Vagina (tissue), 2 donors: ENCODE data around the gene MPPED2. TPM values are rescaled to one million over a fixed set of nuclear protein-coding genes. Genes with fewer than 3 reads are reported as not detected.

ENCODE experiments used
- DNase-seq, 2 donors: peaks; one replicate each; pipeline ENCODE4 v3.0.0-alpha.2; 2017; ENCODE audit errors: extremely low spot score in 2 of 2
- H3K27ac ChIP-seq: fragments of 200-600 bp; sonication (generic); one replicate; pipeline ENCODE4 v1.5.1; 2019
- H3K27me3 ChIP-seq: fragments of 200-600 bp; sonication (generic); one replicate; pipeline ENCODE4 v1.5.1; 2019
- H3K36me3 ChIP-seq, 2 donors: fragments of 200-600 bp; sonication (generic); one replicate each; pipeline ENCODE4 v1.5.1; 2017 to 2019
- H3K4me1 ChIP-seq: fragments of 200-600 bp; sonication (generic); one replicate; pipeline ENCODE4 v1.5.1; 2019
- H3K4me3 ChIP-seq, 2 donors: fragments of 200-600 bp; sonication (generic); 1 replicate in 1 of 2; 2 replicates in 1 of 2; pipeline ENCODE4 v1.5.1; 2016 to 2019
- H3K9me3 ChIP-seq: fragments of 200-600 bp; sonication (generic); one replicate; pipeline ENCODE4 v1.5.1; 2019
- CTCF ChIP-seq, 3 experiments: fragments of 450-650 bp in 2 of 3; fragments of 200-600 bp in 1 of 3; sonication (generic) in 1 of 3; IDR thresholded peaks; one replicate each; pipeline ENCODE4 v1.5.1; 2017 to 2019; ENCODE audit warnings: antibody characterized with exemption in 3 of 3, mild to moderate bottlenecking in 2 of 3, moderate library complexity in 2 of 3
- POLR2A ChIP-seq, 2 donors: fragments of 450-650 bp; IDR thresholded peaks; one replicate each; pipeline ENCODE4 v1.6.1; 2017; ENCODE audit warnings: antibody characterized with exemption in 2 of 2, mild to moderate bottlenecking in 2 of 2, moderate library complexity in 2 of 2
- POLR2AphosphoS5 ChIP-seq, 2 donors: sonication (generic); formaldehyde crosslinking; IDR thresholded peaks; one replicate each; pipeline ENCODE4 v1.9.0; 2017; ENCODE audit warnings: antibody characterized with exemption in 2 of 2, mild to moderate bottlenecking in 2 of 2, low read depth in 1 of 2; ENCODE audit not compliant: insufficient read depth in 1 of 2
- intact Hi-C: fragments of 100-400 bp; cut with DNase I; formaldehyde crosslinking; loops from one replicate; pipeline ENCODE4 v1.15.1; 2023
- total RNA-seq: library from RNA; depleted of rRNA; stranded (reverse); fragments of >200 nt; gene quantifications from one replicate; pipeline ENCODE4 v1.2.3, GENCODE V29; 2016

Gene MPPED2
- total RNA-seq, 1 donor from 2014 or later: 4.4 TPM

DNA sequence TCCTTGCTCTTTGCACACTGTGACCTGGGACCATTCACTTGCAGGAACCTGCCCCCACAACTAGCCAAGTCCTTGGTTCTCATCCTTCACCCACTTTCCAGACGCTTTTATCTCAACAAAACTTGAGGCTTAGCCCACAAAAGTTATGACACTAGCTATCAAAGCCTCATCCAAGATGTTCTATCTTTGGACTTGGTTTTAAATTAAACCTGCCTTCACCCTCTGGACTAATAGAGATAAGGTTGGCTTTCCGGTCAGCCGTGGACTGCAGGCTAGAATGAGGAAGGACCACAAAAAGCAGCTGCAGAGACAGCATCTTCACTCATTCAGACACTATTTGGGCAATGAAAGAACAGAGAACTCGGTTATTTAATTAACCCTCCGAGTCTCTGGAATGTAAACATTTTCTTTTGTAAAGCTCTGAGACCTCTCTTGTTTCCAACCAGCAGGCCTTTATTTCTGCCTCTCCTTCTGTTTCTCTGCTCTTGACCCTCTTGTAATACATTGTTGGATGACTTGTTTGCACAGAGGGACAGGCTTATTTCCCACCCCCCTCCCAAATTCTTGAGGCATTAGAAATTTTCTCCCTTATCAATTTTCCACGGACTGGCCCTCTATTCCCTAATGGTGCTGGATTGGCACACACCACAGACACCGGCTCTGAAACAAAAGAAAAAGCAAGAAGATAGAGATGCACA lies 221.9 kb downstream of the MPPED2 start:
- intact Hi-C loops: no loop called here
- Histone ChIP-seq H3K27ac (no peak overlapping the region), H3K27me3 (no peaks in the 10 kb centered on the region), H3K9me3 (no peaks in the 10 kb centered on the region), H3K4me1 (no peaks in the 10 kb centered on the region), H3K36me3 (no peaks in the 10 kb centered on the region), H3K4me3 (no peak overlapping the region)
- TF ChIP-seq POLR2AphosphoS5 (IDR thresholded peaks at IDR 0.05; ENCODE audit: insufficient read depth in 1 of 2, low read depth in 1 of 2) (no peak), POLR2A (IDR thresholded peaks at IDR 0.05) (no peak), CTCF (IDR thresholded peaks at IDR 0.05) (no peak)
- no peak for DNase-seq

GRCh38 chr11:30360741-30361140 lies 225.4 kb downstream of the MPPED2 start:
- intact Hi-C loops: no loop called here
- Histone ChIP-seq H3K36me3 (no peaks in the 10 kb centered on the region), H3K9me3 (no peaks in the 10 kb centered on the region), H3K27me3 (no peaks in the 10 kb centered on the region), H3K4me3 (no peak overlapping the region), H3K4me1 (no peaks in the 10 kb centered on the region), H3K27ac (no peak overlapping the region)
- DNase-seq: no peak
- TF ChIP-seq POLR2AphosphoS5 (IDR thresholded peaks at IDR 0.05; ENCODE audit: insufficient read depth in 1 of 2, low read depth in 1 of 2): peak in 1 of 2 donors; percentile 59
- TF ChIP-seq POLR2A (IDR thresholded peaks at IDR 0.05): no peak
